Panc1 (cell line): ENCODE data around the gene CCDC148. TPM values are rescaled to one million over a fixed set of nuclear protein-coding genes. Genes with fewer than 3 reads are reported as not detected.

Source experiments
- ATAC-seq: fragments of 200-7000 bp; cut with Tn5 transposase; 2 replicates; pipeline ENCODE4 v1.9.1; 2020; ENCODE audit warnings: mild to moderate bottlenecking, moderate library complexity
- BruUV-seq: library from RNA; stranded (reverse); fragments of 400-500 nt; replicated peaks from 2 replicates; lab custom pipeline; 2021; lab: Mats Ljungman, UMichigan
- CTCF ChIA-PET: fragments of 300-600 bp; sonication (Branson Sonifier 250); formaldehyde crosslinking; loops from one replicate; lab custom pipeline; 2022; ENCODE audit warnings: antibody characterized with exemption; lab: Charles Lee
- POLR2A ChIA-PET: fragments of 300-600 bp; sonication (Branson Sonifier 250); formaldehyde crosslinking; loops from one replicate; lab custom pipeline; 2022; ENCODE audit warnings: antibody characterized with exemption; lab: Charles Lee
- DNase-seq: peaks from one replicate; pipeline ENCODE4 v3.0.0-alpha.2; 2010; ENCODE audit warnings: low read depth, low spot score
- H3K27ac ChIP-seq: 2 replicates; pipeline ENCODE4 v1.5.1; 2011; ENCODE audit warnings: mild to moderate bottlenecking, low read length, inconsistent platforms
- H3K27me3 ChIP-seq: fragments of 200-500 bp; sonication (Bioruptor generic); 2 replicates; pipeline ENCODE4 v1.6.0; 2014; ENCODE audit warnings: low read length, inconsistent platforms; ENCODE audit not compliant: control insufficient read depth, insufficient read depth
- H3K36me3 ChIP-seq: fragments of 200-500 bp; sonication (Bioruptor generic); 2 replicates; pipeline ENCODE4 v1.5.1; 2014; ENCODE audit warnings: inconsistent platforms, mild to moderate bottlenecking, low read length, moderate library complexity; ENCODE audit not compliant: control insufficient read depth, insufficient read depth
- H3K4me1 ChIP-seq: 2 replicates; pipeline ENCODE4 v1.5.1; 2011; ENCODE audit warnings: inconsistent platforms, mild to moderate bottlenecking, low read length, moderate library complexity; ENCODE audit not compliant: control insufficient read depth, insufficient read depth
- H3K4me3 ChIP-seq, 2 experiments: 2 replicates each; pipeline ENCODE4 v1.5.1; 2011 to 2012; ENCODE audit warnings: low read depth in 2 of 2, low read length in 2 of 2, mild to moderate bottlenecking in 2 of 2, inconsistent platforms in 1 of 2, moderate library complexity in 1 of 2
- H3K9me3 ChIP-seq: fragments of 200-500 bp; sonication (Bioruptor generic); 2 replicates; pipeline ENCODE4 v1.5.1; 2014; ENCODE audit warnings: low read depth, mild to moderate bottlenecking, inconsistent platforms, low read length, moderate library complexity; ENCODE audit not compliant: control insufficient read depth, insufficient read depth
- CTCF ChIP-seq: fragments of 450-650 bp; IDR thresholded peaks from 2 replicates; pipeline ENCODE4 v1.5.1; 2017; ENCODE audit warnings: mild to moderate bottlenecking
- POLR2AphosphoS5 ChIP-seq: IDR thresholded peaks from 2 replicates; pipeline ENCODE4 v1.6.1; 2012; ENCODE audit warnings: mild to moderate bottlenecking, low read depth, low read length, moderate library complexity
- SIN3A ChIP-seq: IDR thresholded peaks from 2 replicates; pipeline ENCODE4 v1.6.1; 2012; ENCODE audit warnings: low read depth, mild to moderate bottlenecking, low read length, moderate library complexity, borderline replicate concordance; ENCODE audit not compliant: insufficient read depth
- TCF7L2 ChIP-seq: IDR thresholded peaks from 2 replicates; pipeline ENCODE4 v1.6.1; 2011; ENCODE audit warnings: mild to moderate bottlenecking, low read depth, low read length, inconsistent platforms
- in situ Hi-C: cut with HindIII; loops from 2 replicates; pipeline ENCODE4 v1.10.0; 2016; ENCODE audit warnings: low sequenced_read_pairs, low pct_unique_long_range_greater_than_20kb
- intact Hi-C: fragments of 100-400 bp; cut with micrococcal nuclease; formaldehyde crosslinking; loops from one replicate; pipeline ENCODE4 v1.10.0; 2022; ENCODE audit not compliant: unreplicated experiment
- total RNA-seq: library from RNA; stranded (reverse); gene quantifications from one replicate; pipeline ENCODE4 v1.2.1, GENCODE V29; 2021; ENCODE audit not compliant: unreplicated experiment
- TF ChIP-seq, protein P1 (sequence below), 2 experiments: IDR thresholded peaks; 2 replicates each; pipeline ENCODE4 v1.6.1; 2011 to 2012; ENCODE audit warnings: low read depth in 2 of 2, control low read depth in 1 of 2, low read length in 1 of 2, mild to moderate bottlenecking in 1 of 2, moderate library complexity in 1 of 2; ENCODE audit not compliant: insufficient read depth in 1 of 2

Gene CCDC148
- total RNA-seq, 1 experiment from 2014 or later, result 0.92 TPM

DNA sequence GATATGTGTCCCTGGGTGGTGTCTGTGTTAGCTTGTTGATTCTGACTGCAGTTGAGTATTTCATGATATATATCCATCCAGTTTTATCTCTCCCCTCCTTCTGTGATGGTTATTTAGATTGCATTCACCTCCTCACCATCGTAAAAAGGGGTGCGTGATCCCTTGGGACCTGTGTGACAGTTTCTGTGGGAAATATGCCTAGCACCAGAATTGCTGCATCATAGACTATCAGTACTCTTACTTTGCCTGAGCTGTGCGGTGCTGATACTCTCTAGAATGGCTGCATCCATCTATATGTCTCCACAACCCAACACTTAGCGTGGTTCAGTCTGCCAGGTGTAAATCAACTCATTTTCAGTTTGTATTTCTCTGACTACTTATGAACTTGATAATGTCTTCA, 34.5 kb upstream of the CCDC148 start:
- intact Hi-C loops (no loop called here), in situ Hi-C loops (no loop called here)
- Histone ChIP-seq H3K27me3 (no peaks in the 10 kb centered on the region), H3K27ac (no peak overlapping the region), H3K9me3 (no peaks in the 10 kb centered on the region), H3K36me3 (no peaks in the 10 kb centered on the region), H3K4me3 (no peak overlapping the region), H3K4me1 (peaks cover 23% of the 10 kb centered on the region)
- no peak for TF ChIP-seq CTCF
- no TSS peak for BruUV-seq
- ATAC-seq, result no peak
- ChIA-PET CTCF (no interaction called here), POLR2A (no interaction called here)
- DNase-seq, result no peak

DNA sequence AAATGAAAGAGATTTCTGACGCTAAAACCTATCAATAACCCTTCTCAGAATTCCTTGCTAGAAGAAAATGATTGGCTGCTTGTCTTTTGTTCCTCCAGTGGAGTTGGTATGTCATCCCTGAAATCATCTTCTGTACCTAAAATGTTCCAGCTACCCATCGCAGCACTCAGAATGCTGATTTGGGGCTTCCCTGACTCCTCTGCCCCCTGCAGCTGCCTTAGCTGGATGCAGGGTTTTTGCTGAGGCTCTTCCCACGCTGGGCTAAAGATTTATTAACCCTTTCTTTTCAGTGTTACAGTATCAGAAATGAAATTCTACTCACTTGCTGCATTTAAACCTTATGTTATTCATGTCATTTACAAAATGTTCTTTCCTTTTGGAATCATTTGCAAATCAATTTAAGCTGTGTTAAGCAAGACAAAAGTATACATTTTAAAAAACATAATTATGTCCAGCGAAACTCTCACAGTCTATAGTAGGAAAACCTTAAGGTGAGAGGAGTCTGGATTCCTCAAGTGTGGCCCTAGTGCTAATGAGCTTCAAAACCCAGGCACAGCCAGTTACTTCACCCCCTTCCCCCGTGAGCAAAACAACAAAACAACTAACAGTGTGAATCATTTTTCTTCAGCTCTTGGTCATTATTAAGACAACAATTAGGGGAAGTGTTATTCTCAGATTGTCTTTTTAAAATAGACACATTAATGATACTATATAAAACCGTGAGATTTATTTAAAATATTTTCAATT, 33.0 kb upstream of the CCDC148 start:
- no TSS peak for BruUV-seq
- H3K27me3 ChIP-seq, result no peaks in the 10 kb centered on the region
- TF ChIP-seq, protein P1, sequence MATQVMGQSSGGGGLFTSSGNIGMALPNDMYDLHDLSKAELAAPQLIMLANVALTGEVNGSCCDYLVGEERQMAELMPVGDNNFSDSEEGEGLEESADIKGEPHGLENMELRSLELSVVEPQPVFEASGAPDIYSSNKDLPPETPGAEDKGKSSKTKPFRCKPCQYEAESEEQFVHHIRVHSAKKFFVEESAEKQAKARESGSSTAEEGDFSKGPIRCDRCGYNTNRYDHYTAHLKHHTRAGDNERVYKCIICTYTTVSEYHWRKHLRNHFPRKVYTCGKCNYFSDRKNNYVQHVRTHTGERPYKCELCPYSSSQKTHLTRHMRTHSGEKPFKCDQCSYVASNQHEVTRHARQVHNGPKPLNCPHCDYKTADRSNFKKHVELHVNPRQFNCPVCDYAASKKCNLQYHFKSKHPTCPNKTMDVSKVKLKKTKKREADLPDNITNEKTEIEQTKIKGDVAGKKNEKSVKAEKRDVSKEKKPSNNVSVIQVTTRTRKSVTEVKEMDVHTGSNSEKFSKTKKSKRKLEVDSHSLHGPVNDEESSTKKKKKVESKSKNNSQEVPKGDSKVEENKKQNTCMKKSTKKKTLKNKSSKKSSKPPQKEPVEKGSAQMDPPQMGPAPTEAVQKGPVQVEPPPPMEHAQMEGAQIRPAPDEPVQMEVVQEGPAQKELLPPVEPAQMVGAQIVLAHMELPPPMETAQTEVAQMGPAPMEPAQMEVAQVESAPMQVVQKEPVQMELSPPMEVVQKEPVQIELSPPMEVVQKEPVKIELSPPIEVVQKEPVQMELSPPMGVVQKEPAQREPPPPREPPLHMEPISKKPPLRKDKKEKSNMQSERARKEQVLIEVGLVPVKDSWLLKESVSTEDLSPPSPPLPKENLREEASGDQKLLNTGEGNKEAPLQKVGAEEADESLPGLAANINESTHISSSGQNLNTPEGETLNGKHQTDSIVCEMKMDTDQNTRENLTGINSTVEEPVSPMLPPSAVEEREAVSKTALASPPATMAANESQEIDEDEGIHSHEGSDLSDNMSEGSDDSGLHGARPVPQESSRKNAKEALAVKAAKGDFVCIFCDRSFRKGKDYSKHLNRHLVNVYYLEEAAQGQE (IDR thresholded peaks at IDR 0.05; ENCODE audit: insufficient read depth in 1 of 2, low read depth in 2 of 2, low read length in 1 of 2), result no peak
- TF ChIP-seq SIN3A (no peak), POLR2AphosphoS5 (no peak), TCF7L2 (no peak), CTCF (no peak)
- intact Hi-C loops, result no loop called here
- DNase-seq (no peak), ATAC-seq (no peak)
- H3K4me3 ChIP-seq, result no peak overlapping the region
- no peak overlapping the region for H3K27ac ChIP-seq
- in situ Hi-C loops, result no loop called here
- H3K36me3 ChIP-seq, result no peaks in the 10 kb centered on the region
- CTCF ChIA-PET, result interaction anchor here (0.6 kb wide), 1 partner anchor 614 kb away, joined by 5 read pairs; no protein-coding TSS in a partner anchor
- POLR2A ChIA-PET, result interaction anchor here (0.6 kb wide), 1 partner anchor 122 kb away, joined by 4 read pairs; no protein-coding TSS in a partner anchor
- H3K4me1 ChIP-seq, result peaks cover 26% of the 10 kb centered on the region
- H3K9me3 ChIP-seq, result no peaks in the 10 kb centered on the region
